CD4-positive, CD25-positive, alpha-beta regulatory T cell (primary cell): Measurements from ENCODE around the gene EGFL7. TPM values are rescaled to one million over a fixed set of nuclear protein-coding genes. Genes with fewer than 3 reads are reported as not detected.

Source experiments
- ATAC-seq, 2 donors: fragments of 150-1000 bp; cut with Tn5 transposase; one replicate each; pipeline ENCODE4 v1.10.0; 2021; ENCODE audit warnings: low read depth in 2 of 2, moderate number of reproducible peaks in 2 of 2, moderate library complexity in 1 of 2
- DNase-seq, 3 donors: peaks; one replicate each; pipeline versions ENCODE4 v3.0.0 to v3.0.0-alpha.2; 2012 to 2022; ENCODE audit warnings: mixed read lengths in 1 of 3
- H3K27ac ChIP-seq: one replicate; pipeline ENCODE4 v1.7.0; 2013; ENCODE audit warnings: mild to moderate bottlenecking, low read length; ENCODE audit not compliant: insufficient read depth, poor library complexity, severe bottlenecking
- H3K27me3 ChIP-seq: one replicate; pipeline ENCODE4 v1.7.0; 2013; ENCODE audit warnings: low read length; ENCODE audit not compliant: control insufficient read depth, insufficient read depth
- H3K36me3 ChIP-seq: one replicate; pipeline ENCODE4 v1.7.0; 2013; ENCODE audit warnings: mild to moderate bottlenecking, low read length, moderate library complexity; ENCODE audit not compliant: control insufficient read depth, insufficient read depth
- H3K4me1 ChIP-seq: 2 replicates; pipeline ENCODE4 v1.7.0; 2013; ENCODE audit warnings: mild to moderate bottlenecking, low read length; ENCODE audit not compliant: insufficient read depth, control insufficient read depth, poor library complexity, severe bottlenecking
- H3K4me3 ChIP-seq: one replicate; pipeline ENCODE4 v1.7.0; 2013; ENCODE audit warnings: low read depth, mild to moderate bottlenecking, low read length, moderate library complexity
- H3K9me3 ChIP-seq, 2 experiments: 1 replicate in 1 of 2; 2 replicates in 1 of 2; pipeline ENCODE4 v1.7.0; 2013; ENCODE audit warnings: low read length in 2 of 2, mild to moderate bottlenecking in 1 of 2, moderate library complexity in 1 of 2; ENCODE audit not compliant: control insufficient read depth in 2 of 2
- H3K27ac Mint-ChIP-seq, 3 donors: one replicate each; pipeline ENCODE4 v1.8.0; 2020 to 2022; ENCODE audit warnings: mild to moderate bottlenecking in 3 of 3, mixed read lengths in 3 of 3, moderate library complexity in 2 of 3
- H3K27me3 Mint-ChIP-seq: one replicate; pipeline ENCODE4 v1.8.0; 2022; ENCODE audit warnings: mild to moderate bottlenecking, mixed read lengths
- H3K36me3 Mint-ChIP-seq: one replicate; pipeline ENCODE4 v1.8.0; 2020; ENCODE audit warnings: mixed read lengths
- H3K4me1 Mint-ChIP-seq, 4 donors: one replicate each; pipeline ENCODE4 v1.8.0; 2020 to 2022; ENCODE audit warnings: mixed read lengths in 4 of 4, mild to moderate bottlenecking in 1 of 4
- H3K4me3 Mint-ChIP-seq, 4 donors: one replicate each; pipeline ENCODE4 v1.8.0; 2020 to 2022; ENCODE audit warnings: mild to moderate bottlenecking in 4 of 4, mixed read lengths in 4 of 4, moderate library complexity in 3 of 4
- H3K9me3 Mint-ChIP-seq, 7 donors: one replicate each; pipeline ENCODE4 v1.8.0; 2020 to 2022; ENCODE audit warnings: mixed read lengths in 7 of 7, mild to moderate bottlenecking in 3 of 7, moderate library complexity in 2 of 7
- polyA plus RNA-seq, 4 donors: library from polyadenylated mRNA; unstranded; fragments of 300-500 nt; fragmentation: Illumina TruSeq; gene quantifications; one replicate each; pipeline ENCODE4 v1.2.3, GENCODE V29; 2021
- total RNA-seq: library from RNA; stranded (reverse); gene quantifications from one replicate; pipeline ENCODE4 v1.2.3, GENCODE V29; 2022

Gene EGFL7
- total and polyA plus RNA-seq, 5 donors from 2014 or later, result 1.7 TPM; not detected in 4

DNA sequence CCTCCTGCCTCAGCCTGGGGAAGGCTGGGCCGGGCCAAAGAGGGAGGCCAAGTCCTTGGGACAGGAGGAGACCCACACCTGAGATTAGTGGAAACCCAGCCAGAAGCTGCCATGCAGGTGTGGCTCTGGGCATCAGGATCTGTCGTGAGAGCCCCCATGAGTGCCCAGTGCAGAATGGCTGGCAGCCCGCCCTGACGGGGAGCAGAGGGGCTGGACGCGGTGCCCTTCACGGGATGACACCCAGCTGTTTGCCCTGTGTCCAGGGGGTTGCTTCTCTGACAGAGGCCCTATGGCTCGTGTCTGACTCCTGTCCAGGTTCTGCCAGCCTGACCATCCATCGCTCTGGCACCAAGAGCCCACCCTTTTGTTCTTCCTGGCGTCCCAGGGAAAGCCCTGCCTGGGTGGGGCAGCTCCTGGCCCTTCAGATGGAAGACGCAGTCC lies 58.2 kb downstream of the EGFL7 start:
- Mint-ChIP-seq H3K9me3 (no peaks in the 10 kb centered on the region), H3K27ac (no peak overlapping the region), H3K4me1 (peaks cover 0 to 24% (median 3%) of the 10 kb centered on the region in 4 donors), H3K27me3 (peaks cover 2% of the 10 kb centered on the region), H3K4me3 (no peak overlapping the region), H3K36me3 (peaks cover 21% of the 10 kb centered on the region)
- peaks cover 32% of the 10 kb centered on the region for H3K36me3 ChIP-seq
- ATAC-seq (no peak), DNase-seq (no peak)
- no peaks in the 10 kb centered on the region for H3K9me3 ChIP-seq
- no peaks in the 10 kb centered on the region for H3K27me3 ChIP-seq
- H3K4me1 ChIP-seq, result peaks cover 8% of the 10 kb centered on the region
- no peak overlapping the region for H3K4me3 ChIP-seq
- no peak overlapping the region for H3K27ac ChIP-seq

- Histone ChIP-seq H3K4me3 (no peak overlapping the region), H3K36me3 (peaks cover 38% of the 10 kb centered on the region), H3K27me3 (no peaks in the 10 kb centered on the region), H3K27ac (no peak overlapping the region), H3K9me3 (no peaks in the 10 kb centered on the region), H3K4me1 (peaks cover 14% of the 10 kb centered on the region)
- no peak for DNase-seq
- Mint-ChIP-seq H3K9me3 (no peaks in the 10 kb centered on the region), H3K27me3 (no peaks in the 10 kb centered on the region), H3K36me3 (peaks cover 23% of the 10 kb centered on the region), H3K27ac (no peak overlapping the region), H3K4me1 (peaks cover 2 to 30% (median 6%) of the 10 kb centered on the region in 4 donors), H3K4me3 (no peak overlapping the region)
- ATAC-seq, result no peak
Observed at GRCh38 chr9:136721339-136722092, 58.8 kb downstream of the EGFL7 start.

Other genes starting within 250 kb of the EGFL7 start
- 30.3 TPM for gene INPP5E, start 223.1 kb upstream of the EGFL7 start, total RNA-seq
- gene INPP5E, start 223.1 kb upstream of the EGFL7 start, polyA plus RNA-seq, result 1 to 10 TPM; 1.9 to 4.4 (median 2.3) TPM
- gene SEC16A, start 179.9 kb upstream of the EGFL7 start, total RNA-seq, result 74.4 TPM
- 10 to 100 TPM; 17.7 to 22.7 (median 21.1) TPM for gene SEC16A, start 179.9 kb upstream of the EGFL7 start, polyA plus RNA-seq
- gene NOTCH1, start 116.9 kb upstream of the EGFL7 start, total RNA-seq, result 52.3 TPM
- 1 to 10 TPM; 1.2 to 1.7 (median 1.5) TPM for gene NOTCH1, start 116.9 kb upstream of the EGFL7 start, polyA plus RNA-seq
- gene AGPAT2, start 24.5 kb downstream of the EGFL7 start, total RNA-seq, result 11.0 TPM
- 10 to 100 TPM; 12.0 to 22.1 (median 21.1) TPM for gene AGPAT2, start 24.5 kb downstream of the EGFL7 start, polyA plus RNA-seq
- gene DIPK1B, start 49.7 kb downstream of the EGFL7 start, total RNA-seq, result 1.3 TPM
- gene DIPK1B, start 49.7 kb downstream of the EGFL7 start, polyA plus RNA-seq, result under 1 TPM in 1 of 4 donors, not detected in 3; 0.16 TPM
- 0.30 TPM for gene LCN10, start 80.0 kb downstream of the EGFL7 start, total RNA-seq
- 1 to 10 TPM; 1.6 to 3.9 (median 3.0) TPM for gene LCN10, start 80.0 kb downstream of the EGFL7 start, polyA plus RNA-seq
- not detected for gene LCN6, start 85.6 kb downstream of the EGFL7 start, total RNA-seq
- not detected for gene LCN6, start 85.6 kb downstream of the EGFL7 start, polyA plus RNA-seq
- not detected for gene LCN8, start 95.3 kb downstream of the EGFL7 start, total RNA-seq
- gene LCN8, start 95.3 kb downstream of the EGFL7 start, polyA plus RNA-seq, result not detected
- not detected for gene LCN15, start 101.6 kb downstream of the EGFL7 start, total RNA-seq
- gene LCN15, start 101.6 kb downstream of the EGFL7 start, polyA plus RNA-seq, result not detected
- gene TMEM141, start 128.4 kb downstream of the EGFL7 start, total RNA-seq, result 20.7 TPM
- 10 to 100 TPM; 28.2 to 39.3 (median 35.5) TPM for gene TMEM141, start 128.4 kb downstream of the EGFL7 start, polyA plus RNA-seq
- 2.3 TPM for gene CCDC183, start 133.4 kb downstream of the EGFL7 start, total RNA-seq
- under 1 TPM in 3 of 4 donors, not detected in 1; 0.16 to 0.72 (median 0.58) TPM for gene CCDC183, start 133.4 kb downstream of the EGFL7 start, polyA plus RNA-seq
- gene RABL6, start 145.0 kb downstream of the EGFL7 start, total RNA-seq, result 63.6 TPM
- gene RABL6, start 145.0 kb downstream of the EGFL7 start, polyA plus RNA-seq, result 10 to 100 TPM in 2 of 4 donors, 1 to 10 TPM in 2; 9.4 to 13.9 (median 10.6) TPM
- 4.3 TPM for gene AJM1, start 179.6 kb downstream of the EGFL7 start, total RNA-seq
- gene AJM1, start 179.6 kb downstream of the EGFL7 start, polyA plus RNA-seq, result under 1 TPM in 2 of 4 donors, not detected in 2; 0.10 to 0.11 TPM
- 33.7 TPM for gene PHPT1, start 186.5 kb downstream of the EGFL7 start, total RNA-seq
- 10 to 100 TPM; 65.4 to 95.8 (median 80.3) TPM for gene PHPT1, start 186.5 kb downstream of the EGFL7 start, polyA plus RNA-seq
- gene MAMDC4, start 189.4 kb downstream of the EGFL7 start, total RNA-seq, result 2.7 TPM
- under 1 TPM in 1 of 4 donors, not detected in 3; 0.30 TPM for gene MAMDC4, start 189.4 kb downstream of the EGFL7 start, polyA plus RNA-seq
- gene EDF1, start 203.4 kb downstream of the EGFL7 start, total RNA-seq, result 219 TPM
- gene EDF1, start 203.4 kb downstream of the EGFL7 start, polyA plus RNA-seq, result 100 to 1,000 TPM; 297 to 398 (median 339) TPM
- gene TRAF2, start 223.6 kb downstream of the EGFL7 start, total RNA-seq, result 28.6 TPM
- 10 to 100 TPM; 11.0 to 23.0 (median 15.6) TPM for gene TRAF2, start 223.6 kb downstream of the EGFL7 start, polyA plus RNA-seq